Gastrocnemius medialis (tissue), 4 donors: ENCODE measurements around the gene UPF2. TPM values are rescaled to one million over a fixed set of nuclear protein-coding genes. Genes with fewer than 3 reads are reported as not detected.

Source experiments
- ATAC-seq, 2 donors: fragments of 150-250 bp; one replicate each; pipeline ENCODE4 v1.9.1; 2016
- DNase-seq, 2 donors: peaks; one replicate each; pipeline ENCODE4 v3.0.0-alpha.2; 2019
- H3K27ac ChIP-seq, 4 donors: fragments of 200-600 bp; sonication (generic); 1 replicate in 1 of 4; 2 replicates in 3 of 4; pipeline ENCODE4 v1.5.1; 2016 to 2018; ENCODE audit warnings: mild to moderate bottlenecking in 2 of 4, moderate library complexity in 1 of 4
- H3K27me3 ChIP-seq, 3 donors: fragments of 200-600 bp; sonication (generic) in 2 of 3; 1 replicate in 1 of 3; 2 replicates in 2 of 3; pipeline versions ENCODE4 v1.5.1 to v1.6.0; 2016 to 2019; ENCODE audit warnings: mild to moderate bottlenecking in 1 of 3, moderate library complexity in 1 of 3
- H3K36me3 ChIP-seq, 2 donors: fragments of 200-600 bp; sonication (generic) in 1 of 2; one replicate each; pipeline ENCODE4 v1.5.1; 2017 to 2018
- H3K4me1 ChIP-seq, 2 donors: fragments of 200-600 bp; sonication (generic) in 1 of 2; one replicate each; pipeline ENCODE4 v1.5.1; 2016 to 2017; ENCODE audit warnings: mild to moderate bottlenecking in 2 of 2
- H3K4me3 ChIP-seq, 4 donors: fragments of 200-600 bp; sonication (generic) in 3 of 4; 1 replicate in 1 of 4; 2 replicates in 3 of 4; pipeline ENCODE4 v1.5.1; 2016 to 2019; ENCODE audit warnings: mild to moderate bottlenecking in 2 of 4
- H3K9me3 ChIP-seq, 3 donors: fragments of 200-600 bp; sonication (generic) in 2 of 3; 1 replicate in 1 of 3; 2 replicates in 2 of 3; pipeline ENCODE4 v1.5.1; 2016 to 2019
- CTCF ChIP-seq, 5 experiments: fragments of 450-650 bp in 3 of 5; fragments of 200-600 bp in 2 of 5; sonication (generic) in 2 of 5; IDR thresholded peaks in 4 of 5; conservative IDR thresholded peaks in 1 of 5; 1 replicate in 4 of 5; 2 replicates in 1 of 5; pipeline ENCODE4 v1.5.1; 2016 to 2019; ENCODE audit warnings: antibody characterized with exemption in 5 of 5, mild to moderate bottlenecking in 3 of 5, moderate library complexity in 3 of 5
- POLR2A ChIP-seq, 2 donors: fragments of 450-650 bp; IDR thresholded peaks; one replicate each; pipeline ENCODE4 v1.6.1; 2017; ENCODE audit warnings: antibody characterized with exemption in 2 of 2, mild to moderate bottlenecking in 2 of 2, moderate library complexity in 2 of 2
- in situ Hi-C, 4 donors: fragments of 200-750 bp; cut with MboI; loops; one replicate each; pipeline versions ENCODE4 v1.15.0 to v1.8.0; 2017; ENCODE audit warnings: low sequenced_read_pairs in 4 of 4
- intact Hi-C: fragments of 100-400 bp; cut with DNase I; formaldehyde crosslinking; loops from one replicate; pipeline ENCODE4 v1.15.1; 2023; ENCODE audit warnings: low total_unique reads
- total RNA-seq, 4 donors: library from RNA; depleted of rRNA; stranded (reverse); fragments of >200 nt; gene quantifications; one replicate each; pipeline versions ENCODE4 v1.1.0 to v1.2.3, GENCODE V29; 2016

The UPF2 gene
- total RNA-seq, 4 donors from 2014 or later = 22.9 to 30.7 (median 26.4) TPM

- Histone ChIP-seq H3K27me3 (no peaks in the 10 kb centered on the region), H3K4me1 (no peaks in the 10 kb centered on the region), H3K36me3 (no peaks in the 10 kb centered on the region), H3K4me3 (no peak overlapping the region), H3K9me3 (no peaks in the 10 kb centered on the region), H3K27ac (no peak overlapping the region)
- intact Hi-C loops = no loop called here
- DNase-seq (no peak), ATAC-seq (no peak)
- TF ChIP-seq POLR2A (IDR thresholded peaks at IDR 0.05) = no peak
- TF ChIP-seq CTCF (IDR thresholded peaks at IDR 0.05 in 4 of 5, conservative IDR thresholded peaks at IDR 0.05 in 1 of 5) = no peak
- in situ Hi-C loops = no loop called here
Observed at GRCh38 chr10:11898372-11899066, 144.1 kb downstream of the UPF2 start.

GRCh38 chr10:11898033-11898371 is 144.6 kb downstream of the UPF2 start:
- Histone ChIP-seq H3K27ac (no peak overlapping the region), H3K27me3 (no peaks in the 10 kb centered on the region), H3K4me3 (no peak overlapping the region), H3K36me3 (no peaks in the 10 kb centered on the region), H3K9me3 (no peaks in the 10 kb centered on the region), H3K4me1 (no peaks in the 10 kb centered on the region)
- in situ Hi-C loops (no loop called here), intact Hi-C loops (no loop called here)
- ATAC-seq = no peak
- TF ChIP-seq CTCF (IDR thresholded peaks at IDR 0.05 in 4 of 5, conservative IDR thresholded peaks at IDR 0.05 in 1 of 5) (no peak), POLR2A (IDR thresholded peaks at IDR 0.05) (no peak)
- DNase-seq = no peak

- DNase-seq = no peak
- TF ChIP-seq CTCF (IDR thresholded peaks at IDR 0.05 in 4 of 5, conservative IDR thresholded peaks at IDR 0.05 in 1 of 5) (no peak), POLR2A (IDR thresholded peaks at IDR 0.05) (no peak)
- ATAC-seq = no peak
- H3K9me3 ChIP-seq = no peaks in the 10 kb centered on the region
- H3K27ac ChIP-seq = no peak overlapping the region
- H3K4me3 ChIP-seq = no peak overlapping the region
- H3K27me3 ChIP-seq = no peaks in the 10 kb centered on the region
- intact Hi-C loops = no loop called here
- no peaks in the 10 kb centered on the region for H3K4me1 ChIP-seq
- in situ Hi-C loops = no loop called here
- H3K36me3 ChIP-seq = no peaks in the 10 kb centered on the region
Observed at GRCh38 chr10:11896549-11897200, 145.9 kb downstream of the UPF2 start.

DNA sequence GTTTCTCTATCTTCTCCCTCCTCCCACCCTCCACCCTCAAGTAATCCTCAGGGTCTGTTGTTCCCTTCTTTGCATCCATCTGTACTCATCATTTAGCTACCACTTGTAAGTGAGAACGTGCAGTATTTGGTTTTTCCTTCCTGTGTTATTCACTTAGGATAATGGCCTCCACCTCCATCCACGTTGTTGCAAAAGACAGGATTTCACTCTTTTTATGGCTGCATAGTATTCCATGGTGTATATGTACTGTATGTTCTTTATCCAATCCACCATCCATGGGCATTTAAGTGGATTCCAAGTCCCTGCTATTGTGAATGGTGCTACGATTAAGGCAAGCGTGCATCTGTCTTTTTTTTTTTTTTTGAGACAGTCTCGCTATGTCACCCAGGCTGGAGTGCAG is 147.0 kb downstream of the UPF2 start:
- intact Hi-C loops = no loop called here
- ATAC-seq (no peak), DNase-seq (no peak)
- TF ChIP-seq CTCF (IDR thresholded peaks at IDR 0.05 in 4 of 5, conservative IDR thresholded peaks at IDR 0.05 in 1 of 5) (no peak), POLR2A (IDR thresholded peaks at IDR 0.05) (no peak)
- Histone ChIP-seq H3K27ac (no peak overlapping the region), H3K4me1 (no peaks in the 10 kb centered on the region), H3K9me3 (no peaks in the 10 kb centered on the region), H3K4me3 (no peak overlapping the region), H3K27me3 (no peaks in the 10 kb centered on the region), H3K36me3 (no peaks in the 10 kb centered on the region)
- in situ Hi-C loops = no loop called here
